NCI-H510A (cell line): Measurements from ENCODE around the gene KCNAB1.

ENCODE experiments used
- DNase-seq: peaks from one replicate; lab custom pipeline; 2025; lab: John Stamatoyannopoulos, UW

KCNAB1 gene

GRCh38 chr3:156455839-156456238 lies 335.5 kb downstream of the KCNAB1 start:
- DNase-seq = no peak

GRCh38 chr3:156456771-156457224 lies 336.4 kb downstream of the KCNAB1 start:
- DNase-seq = no peak

- DNase-seq = no peak
Measured at GRCh38 chr3:156459434-156459833, 339.1 kb downstream of the KCNAB1 start.

GRCh38 chr3:156460206-156460611 lies 339.8 kb downstream of the KCNAB1 start:
- no peak for DNase-seq

GRCh38 chr3:156461889-156462288 lies 341.5 kb downstream of the KCNAB1 start:
- no peak for DNase-seq

GRCh38 chr3:156463123-156463522 lies 342.7 kb downstream of the KCNAB1 start:
- DNase-seq = no peak

- no peak for DNase-seq
Measured at GRCh38 chr3:156465194-156465593, 344.8 kb downstream of the KCNAB1 start.

- DNase-seq = no peak
Measured at GRCh38 chr3:156469456-156469855, 349.1 kb downstream of the KCNAB1 start.

GRCh38 chr3:156471431-156471830 lies 351.1 kb downstream of the KCNAB1 start:
- no peak for DNase-seq

- DNase-seq = no peak
Measured at GRCh38 chr3:156472150-156472549, 351.8 kb downstream of the KCNAB1 start.

- DNase-seq = no peak
Measured at GRCh38 chr3:156472684-156473083, 352.3 kb downstream of the KCNAB1 start.

- DNase-seq = no peak
Measured at GRCh38 chr3:156473341-156473740, 353.0 kb downstream of the KCNAB1 start.

- no peak for DNase-seq
Measured at GRCh38 chr3:156474560-156475389, 354.4 kb downstream of the KCNAB1 start.

- no peak for DNase-seq
Measured at GRCh38 chr3:156477323-156477722, 356.9 kb downstream of the KCNAB1 start.

- no peak for DNase-seq
Measured at GRCh38 chr3:156478891-156479290, 358.5 kb downstream of the KCNAB1 start.

- no peak for DNase-seq
Measured at GRCh38 chr3:156479604-156480003, 359.2 kb downstream of the KCNAB1 start.

- DNase-seq = no peak
Measured at GRCh38 chr3:156480949-156481348, 360.6 kb downstream of the KCNAB1 start.

GRCh38 chr3:156483002-156483401 lies 362.6 kb downstream of the KCNAB1 start:
- DNase-seq = no peak

- DNase-seq = no peak
Measured at GRCh38 chr3:156483426-156483825, 363.0 kb downstream of the KCNAB1 start.

- DNase-seq = no peak
Measured at GRCh38 chr3:156483961-156484787, 363.8 kb downstream of the KCNAB1 start.

- DNase-seq = no peak
Measured at GRCh38 chr3:156488767-156489166, 368.4 kb downstream of the KCNAB1 start.

GRCh38 chr3:156489462-156489911 lies 369.1 kb downstream of the KCNAB1 start:
- no peak for DNase-seq

- DNase-seq = no peak
Measured at GRCh38 chr3:156491192-156491591, 370.8 kb downstream of the KCNAB1 start.
